Measurements from ENCODE around the gene SLC19A1.

DNA sequence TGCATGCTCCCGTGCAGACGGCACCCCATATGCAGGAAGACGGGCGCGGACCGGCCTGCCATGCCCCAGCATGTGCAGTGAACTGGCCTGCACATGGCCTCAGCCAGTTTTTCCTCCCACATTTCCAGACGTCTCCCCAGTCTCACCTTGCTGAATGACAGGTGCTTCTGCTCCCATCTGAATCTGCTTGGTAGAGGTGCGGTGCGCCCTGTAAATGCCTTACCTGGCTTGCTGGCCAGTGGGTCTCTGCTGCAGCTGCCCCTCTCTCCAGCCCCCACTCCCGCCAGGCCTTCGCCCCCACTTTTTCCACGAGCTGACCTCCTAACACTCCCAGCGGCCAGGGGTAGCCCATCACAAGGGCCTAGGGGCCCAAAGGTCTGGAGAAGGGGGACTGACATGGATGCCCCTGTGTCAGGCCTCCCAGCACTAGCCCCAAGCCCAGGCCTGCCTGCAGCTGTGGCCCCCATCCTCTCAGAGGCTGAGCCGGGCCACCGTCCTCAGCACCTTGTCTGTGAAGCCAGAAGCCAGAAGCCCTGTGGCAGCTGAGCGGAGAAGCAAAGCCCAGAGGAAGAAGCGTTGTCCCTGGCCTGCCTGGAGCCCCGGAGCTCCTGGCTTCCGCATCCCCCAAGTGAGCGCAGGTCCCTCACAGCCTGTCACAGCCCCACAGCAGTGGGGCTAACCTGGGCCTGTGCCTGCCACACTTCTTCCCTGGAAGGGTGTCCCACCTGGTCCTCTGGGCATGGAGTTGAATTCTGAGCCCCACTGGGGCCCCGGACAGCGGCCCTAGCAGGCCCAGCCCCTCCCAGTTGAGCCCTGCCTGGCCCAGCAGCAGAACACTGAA, 3.7 kb upstream of the SLC19A1 start:
- TF ChIP-seq, protein P1, sequence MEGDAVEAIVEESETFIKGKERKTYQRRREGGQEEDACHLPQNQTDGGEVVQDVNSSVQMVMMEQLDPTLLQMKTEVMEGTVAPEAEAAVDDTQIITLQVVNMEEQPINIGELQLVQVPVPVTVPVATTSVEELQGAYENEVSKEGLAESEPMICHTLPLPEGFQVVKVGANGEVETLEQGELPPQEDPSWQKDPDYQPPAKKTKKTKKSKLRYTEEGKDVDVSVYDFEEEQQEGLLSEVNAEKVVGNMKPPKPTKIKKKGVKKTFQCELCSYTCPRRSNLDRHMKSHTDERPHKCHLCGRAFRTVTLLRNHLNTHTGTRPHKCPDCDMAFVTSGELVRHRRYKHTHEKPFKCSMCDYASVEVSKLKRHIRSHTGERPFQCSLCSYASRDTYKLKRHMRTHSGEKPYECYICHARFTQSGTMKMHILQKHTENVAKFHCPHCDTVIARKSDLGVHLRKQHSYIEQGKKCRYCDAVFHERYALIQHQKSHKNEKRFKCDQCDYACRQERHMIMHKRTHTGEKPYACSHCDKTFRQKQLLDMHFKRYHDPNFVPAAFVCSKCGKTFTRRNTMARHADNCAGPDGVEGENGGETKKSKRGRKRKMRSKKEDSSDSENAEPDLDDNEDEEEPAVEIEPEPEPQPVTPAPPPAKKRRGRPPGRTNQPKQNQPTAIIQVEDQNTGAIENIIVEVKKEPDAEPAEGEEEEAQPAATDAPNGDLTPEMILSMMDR (IDR thresholded peaks at IDR 0.05): no peak
- no peak for TF ChIP-seq POLR2A (IDR thresholded peaks at IDR 0.05)

All from tibial nerve (tissue), 3 donors.